GM19238 (cell line): ENCODE data around the gene DYNC2H1.

Experiments
- DNase-seq: peaks from one replicate; pipeline ENCODE4 v3.0.0; 2011; ENCODE audit warnings: low spot score; ENCODE audit not compliant: insufficient read length

The DYNC2H1 gene

DNA sequence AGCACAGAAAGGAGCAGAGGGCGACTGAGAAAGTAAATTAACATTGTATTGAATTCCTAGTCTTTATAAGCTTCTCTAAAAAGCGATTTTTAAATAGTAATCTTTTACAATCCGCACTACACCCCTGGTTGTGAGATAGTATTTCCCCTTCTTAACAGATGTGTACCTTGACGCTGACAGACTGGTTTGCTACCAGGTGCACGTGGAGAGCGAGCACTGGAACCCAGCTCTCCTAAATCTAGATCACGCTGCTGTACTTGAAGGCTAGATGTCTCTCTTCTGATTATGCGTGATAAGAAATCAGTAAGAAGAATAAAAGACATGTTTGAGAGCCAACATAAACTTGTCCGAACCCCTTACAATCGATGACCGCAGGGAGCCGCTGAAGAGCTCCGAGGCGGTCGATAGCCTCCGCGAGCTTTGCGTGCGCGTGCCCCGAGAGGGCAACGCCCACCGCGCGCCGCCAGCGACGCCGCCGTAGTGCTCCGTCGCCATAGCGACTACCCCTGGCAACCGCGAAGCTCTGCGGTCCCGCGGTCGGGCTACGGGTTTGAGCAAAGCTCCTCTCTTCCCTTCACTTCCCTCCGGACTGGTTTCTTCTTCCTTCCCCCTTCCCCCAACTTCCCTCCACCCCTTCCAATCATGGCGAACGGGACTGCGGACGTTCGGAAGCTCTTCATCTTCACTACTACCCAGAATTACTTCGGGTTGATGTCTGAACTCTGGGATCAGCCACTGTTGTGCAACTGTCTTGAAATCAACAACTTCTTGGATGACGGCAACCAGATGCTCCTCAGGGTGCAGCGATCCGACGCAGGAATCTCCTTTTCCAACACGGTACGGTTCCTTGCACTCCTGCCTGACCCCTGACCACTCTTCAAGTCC is at the start of gene DYNC2H1:
TSS of gene DYNC2H1 (plus strand) at position 494 of the 885 bp plus-strand sequence. CDS start at position 643, 149 bp downstream.
- DNase-seq, result peak; percentile 76

DNA sequence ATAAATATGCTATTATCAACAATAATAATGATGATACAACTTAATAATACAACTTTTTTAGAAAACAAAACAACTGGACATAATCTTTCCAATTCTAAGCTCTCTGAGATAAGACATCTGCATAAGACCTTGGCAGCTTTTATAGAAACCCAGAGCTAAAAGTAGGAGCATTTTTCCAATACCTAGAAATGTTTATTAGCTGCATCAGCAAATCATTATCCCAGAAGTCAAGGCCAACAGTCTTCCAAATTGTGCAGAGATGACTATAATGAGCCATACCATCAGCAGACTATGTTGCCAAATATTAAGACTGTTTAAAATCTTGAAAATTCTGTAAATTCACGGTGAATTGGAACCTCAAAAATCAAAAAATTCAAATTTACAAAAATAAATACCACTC is 47.6 kb upstream of the DYNC2H1 start:
- DNase-seq, result no peak

DNA sequence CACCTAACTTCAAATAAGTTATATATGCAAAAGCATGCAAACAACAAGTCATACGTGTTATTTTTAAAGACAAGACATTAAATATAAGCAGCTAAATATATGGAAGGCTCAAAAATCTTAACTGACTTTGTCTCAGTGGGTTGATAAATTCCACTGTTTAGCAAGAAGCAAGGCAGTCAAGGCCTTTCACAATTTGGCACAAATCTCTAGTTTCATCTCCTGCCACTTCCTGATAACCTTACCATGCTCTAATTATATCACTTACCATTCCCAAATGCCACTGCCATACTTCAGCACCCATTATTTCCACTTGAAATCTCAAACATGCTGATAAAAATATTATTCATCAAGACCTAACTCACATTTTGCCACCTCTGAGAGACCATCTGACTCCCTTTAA is 42.1 kb upstream of the DYNC2H1 start:
- DNase-seq, result no peak

- DNase-seq, result no peak
These were observed 39.9 kb upstream of the DYNC2H1 start for GRCh38 chr11:103069367-103069766.

DNA sequence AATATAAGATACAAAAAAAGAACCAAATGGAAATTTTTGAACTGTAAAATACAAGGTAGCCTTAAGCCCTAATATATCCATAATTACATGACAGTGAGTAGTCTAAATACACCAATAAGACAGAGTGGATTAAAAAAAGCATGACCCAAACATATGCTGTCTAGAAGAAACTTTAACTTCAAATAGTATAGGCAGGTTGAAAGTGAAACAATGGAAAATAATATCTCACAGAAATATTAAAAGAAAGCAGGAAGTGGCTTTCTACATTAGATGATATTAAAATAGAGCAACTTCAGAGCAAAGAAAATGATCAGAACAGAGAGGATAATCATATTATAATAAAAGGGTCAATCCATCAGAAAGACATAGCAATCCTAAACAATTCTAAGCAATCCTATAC is 39.1 kb upstream of the DYNC2H1 start:
- no peak for DNase-seq

GRCh38 chr11:103071008-103071407 is 38.2 kb upstream of the DYNC2H1 start:
- DNase-seq, result no peak

- no peak for DNase-seq
These were observed 32.9 kb upstream of the DYNC2H1 start for GRCh38 chr11:103076361-103076760.

DNA sequence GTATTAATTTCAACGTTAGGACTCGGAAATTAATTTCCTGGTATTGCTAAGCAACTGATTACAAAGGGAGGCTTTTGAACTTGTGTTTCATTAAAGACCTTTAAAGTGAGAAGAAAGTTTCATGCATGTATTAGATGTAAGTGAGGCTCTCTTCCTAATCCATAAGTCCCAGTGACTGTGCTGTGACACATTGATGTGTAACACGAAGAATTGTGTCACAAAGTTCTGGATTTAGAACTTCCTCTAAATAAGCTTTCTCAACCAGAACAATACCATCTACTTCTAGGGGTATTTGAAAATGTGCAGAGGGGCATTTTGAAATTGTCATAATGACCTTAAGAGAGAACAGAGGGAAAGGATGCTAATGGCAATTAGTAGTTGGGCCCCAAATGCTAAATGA is 31.7 kb upstream of the DYNC2H1 start:
- DNase-seq, result no peak

DNA sequence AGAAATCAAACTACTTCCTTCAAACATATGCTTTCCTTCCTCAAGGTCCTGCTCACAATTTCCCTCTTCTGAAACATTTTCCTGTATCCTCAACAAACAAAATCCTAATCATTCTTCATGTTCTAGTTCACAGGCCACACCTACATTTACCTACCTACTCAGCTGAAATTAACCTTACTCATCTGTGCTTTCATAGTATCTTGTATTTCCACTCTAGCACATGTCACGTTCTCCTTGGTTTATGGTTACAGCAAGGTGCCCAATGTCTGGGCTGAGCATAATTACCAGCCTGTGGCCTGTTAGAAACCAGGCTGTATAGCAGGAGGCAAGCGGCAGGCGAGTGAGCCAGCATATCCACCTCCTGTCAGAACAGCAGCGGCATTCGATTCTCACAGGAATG is 30.5 kb upstream of the DYNC2H1 start:
- DNase-seq, result no peak

- DNase-seq, result no peak
These were observed 29.4 kb upstream of the DYNC2H1 start for GRCh38 chr11:103079833-103080232.

- DNase-seq, result no peak
These were observed 23.4 kb upstream of the DYNC2H1 start for GRCh38 chr11:103085758-103086365.

GRCh38 chr11:103086461-103086860 is 22.8 kb upstream of the DYNC2H1 start:
- DNase-seq, result no peak

GRCh38 chr11:103091064-103091800 is 18.0 kb upstream of the DYNC2H1 start:
- no peak for DNase-seq

- DNase-seq, result peak; percentile 87
These were observed 17.3 kb upstream of the DYNC2H1 start, which contains the start of gene DCUN1D5 for GRCh38 chr11:103091801-103092524. TSS of gene DCUN1D5 (minus strand) at chr11:103092160. CDS start at chr11:103091872, 288 bp downstream.

DNA sequence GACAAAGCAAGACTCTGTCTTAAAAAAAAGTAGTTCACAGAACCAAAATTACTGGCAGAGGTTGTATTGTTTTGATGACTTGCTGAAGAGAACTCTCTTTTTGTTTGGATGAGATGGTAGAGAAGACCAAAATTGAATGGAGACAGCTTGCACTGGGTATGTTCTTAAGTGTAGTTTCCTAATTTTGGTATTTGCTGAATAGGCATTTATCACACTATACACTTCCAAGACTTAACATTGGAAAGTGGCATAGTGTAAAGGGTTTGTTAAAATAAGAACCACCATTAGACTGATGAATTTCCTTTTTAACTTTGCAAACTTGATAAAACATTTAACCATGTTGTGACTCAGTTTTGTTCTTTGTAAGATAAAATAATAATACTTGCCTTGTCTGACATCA is 11.9 kb upstream of the DYNC2H1 start:
- no peak for DNase-seq

- DNase-seq, result no peak
These were observed 677 bp downstream of the DYNC2H1 start for GRCh38 chr11:103109818-103110388.

DNA sequence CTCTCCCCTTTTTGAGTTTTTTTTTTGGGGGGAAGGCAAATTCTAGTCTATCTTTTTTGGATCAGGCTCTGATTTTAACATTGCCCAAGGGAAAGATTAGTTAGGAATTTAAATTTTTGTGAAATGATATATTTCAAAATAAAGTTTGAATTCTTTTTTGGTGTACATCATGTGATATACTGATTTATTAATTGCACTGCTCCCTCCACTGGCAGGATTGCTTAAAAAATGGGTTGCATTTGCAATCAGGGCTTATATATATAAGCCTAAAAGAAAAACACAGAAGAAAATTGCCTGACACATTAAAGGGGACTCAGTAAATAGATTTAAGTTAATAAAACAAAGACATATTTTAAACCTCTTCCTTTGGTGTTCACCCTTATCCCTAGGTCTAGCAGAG is 1.2 kb downstream of the DYNC2H1 start:
- DNase-seq, result no peak

- DNase-seq, result no peak
These were observed 2.2 kb downstream of the DYNC2H1 start for GRCh38 chr11:103111400-103111799.

DNA sequence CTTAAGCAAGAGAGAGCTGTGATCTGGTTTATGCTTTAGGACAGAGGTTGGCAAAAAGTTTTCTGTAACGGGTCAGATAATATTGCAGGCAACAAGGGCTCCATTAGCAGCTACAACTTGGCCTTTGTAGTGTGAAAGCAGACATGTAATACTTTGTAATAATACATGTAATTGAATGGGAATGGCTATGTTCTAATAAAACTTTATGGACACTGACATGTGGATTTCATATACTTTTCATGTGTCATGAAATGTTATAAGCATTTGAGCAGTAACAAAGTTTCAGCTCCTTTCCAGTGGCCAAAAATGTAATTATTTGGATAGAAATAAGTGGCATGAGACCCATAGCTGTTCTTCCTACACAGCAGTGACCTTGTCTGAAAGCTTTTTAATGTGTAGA is 3.1 kb downstream of the DYNC2H1 start:
- DNase-seq, result no peak

DNA sequence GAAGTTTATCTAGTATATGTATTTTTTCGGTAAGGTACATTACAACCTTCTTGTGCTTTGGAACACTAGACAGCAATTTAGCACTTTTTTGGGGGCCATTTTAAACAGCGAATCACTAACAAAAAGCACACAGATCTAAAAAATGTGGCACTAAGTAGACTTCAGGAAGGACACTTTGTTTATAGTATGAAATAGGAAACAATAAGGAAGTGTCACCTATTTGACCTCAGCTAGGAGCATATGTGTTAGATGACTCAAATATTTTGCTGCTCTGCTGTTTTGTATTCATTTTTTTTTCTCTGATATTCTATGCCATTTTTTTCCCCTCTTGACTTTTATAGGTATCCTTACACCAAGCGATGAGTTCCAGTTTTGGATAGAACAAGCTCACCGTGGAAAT is 5.6 kb downstream of the DYNC2H1 start:
- DNase-seq, result no peak

- no peak for DNase-seq
These were observed 16.2 kb downstream of the DYNC2H1 start for GRCh38 chr11:103125462-103125861.
